Adrenal gland (tissue), 5 donors: Measurements from ENCODE around the gene JAKMIP2.

ENCODE experiments used
- POLR2A ChIP-seq, 2 donors: fragments of 450-650 bp; IDR thresholded peaks; one replicate each; pipeline ENCODE4 v1.6.1; 2017; ENCODE audit warnings: antibody characterized with exemption in 2 of 2, mild to moderate bottlenecking in 2 of 2, moderate library complexity in 1 of 2
- TF ChIP-seq, protein P1 (sequence below), 6 experiments: fragments of 450-650 bp in 4 of 6; fragments of 200-600 bp in 2 of 6; sonication (generic) in 1 of 6; IDR thresholded peaks; 1 replicate in 5 of 6; 2 replicates in 1 of 6; pipeline versions ENCODE4 v1.5.1 to v1.8.0; 2016 to 2021; ENCODE audit warnings: antibody characterized with exemption in 6 of 6, mild to moderate bottlenecking in 2 of 6, moderate library complexity in 1 of 6
- donor health status: DM: no; HTN: no; CAD: no.

DNA sequence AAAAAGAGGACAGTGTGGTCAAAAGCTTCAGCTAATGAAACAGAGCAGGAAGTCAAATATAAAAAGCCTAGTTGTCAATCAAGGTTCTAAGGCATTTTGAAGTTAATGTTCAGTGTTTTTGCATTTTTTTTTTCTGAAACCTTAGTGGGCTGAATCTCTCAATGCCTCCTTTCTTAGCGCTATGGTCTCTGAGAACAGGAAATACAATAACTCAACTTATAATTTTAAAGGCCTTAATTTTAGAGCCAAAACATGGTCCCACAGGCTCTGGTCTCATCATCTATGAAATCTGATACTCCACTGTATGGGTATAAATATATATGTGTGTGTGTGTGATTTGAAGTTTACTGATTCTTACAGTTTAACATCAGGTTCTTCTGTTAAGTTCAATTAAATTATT, 209.3 kb downstream of the JAKMIP2 start:
- TF ChIP-seq, protein P1, sequence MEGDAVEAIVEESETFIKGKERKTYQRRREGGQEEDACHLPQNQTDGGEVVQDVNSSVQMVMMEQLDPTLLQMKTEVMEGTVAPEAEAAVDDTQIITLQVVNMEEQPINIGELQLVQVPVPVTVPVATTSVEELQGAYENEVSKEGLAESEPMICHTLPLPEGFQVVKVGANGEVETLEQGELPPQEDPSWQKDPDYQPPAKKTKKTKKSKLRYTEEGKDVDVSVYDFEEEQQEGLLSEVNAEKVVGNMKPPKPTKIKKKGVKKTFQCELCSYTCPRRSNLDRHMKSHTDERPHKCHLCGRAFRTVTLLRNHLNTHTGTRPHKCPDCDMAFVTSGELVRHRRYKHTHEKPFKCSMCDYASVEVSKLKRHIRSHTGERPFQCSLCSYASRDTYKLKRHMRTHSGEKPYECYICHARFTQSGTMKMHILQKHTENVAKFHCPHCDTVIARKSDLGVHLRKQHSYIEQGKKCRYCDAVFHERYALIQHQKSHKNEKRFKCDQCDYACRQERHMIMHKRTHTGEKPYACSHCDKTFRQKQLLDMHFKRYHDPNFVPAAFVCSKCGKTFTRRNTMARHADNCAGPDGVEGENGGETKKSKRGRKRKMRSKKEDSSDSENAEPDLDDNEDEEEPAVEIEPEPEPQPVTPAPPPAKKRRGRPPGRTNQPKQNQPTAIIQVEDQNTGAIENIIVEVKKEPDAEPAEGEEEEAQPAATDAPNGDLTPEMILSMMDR (IDR thresholded peaks at IDR 0.05), result no peak
- TF ChIP-seq POLR2A (IDR thresholded peaks at IDR 0.05), result no peak
